Aorta (tissue), 5 donors: Measurements from ENCODE around the gene RHOT1. TPM values are rescaled to one million over a fixed set of nuclear protein-coding genes. Genes with fewer than 3 reads are reported as not detected.
"Not testable (repeated sequence)": the region's sequence is repeated elsewhere in the genome, so short reads cannot be mapped to it uniquely, and the experiment has no call there.

Source experiments
- ATAC-seq: fragments of 200-7000 bp; cut with Tn5 transposase; one replicate; pipeline ENCODE4 v1.9.1; 2022; ENCODE audit warnings: moderate library complexity; ENCODE audit not compliant: low FRiP score
- DNase-seq, 2 donors: peaks; one replicate each; pipeline ENCODE4 v3.0.0-alpha.2; 2020
- H3K27ac ChIP-seq, 2 donors: one replicate each; pipeline ENCODE4 v1.5.1; 2013; ENCODE audit warnings: low read length in 2 of 2, mild to moderate bottlenecking in 2 of 2, moderate library complexity in 2 of 2, control low read depth in 1 of 2, inconsistent platforms in 1 of 2, low read depth in 1 of 2
- H3K27me3 ChIP-seq, 2 donors: one replicate each; pipeline ENCODE4 v1.6.1; 2013; ENCODE audit warnings: control low read depth in 1 of 2, low read length in 1 of 2, mild to moderate bottlenecking in 1 of 2, moderate library complexity in 1 of 2; ENCODE audit not compliant: insufficient read depth in 2 of 2, control insufficient read depth in 1 of 2
- H3K36me3 ChIP-seq, 2 donors: one replicate each; pipeline ENCODE4 v1.6.1; 2013; ENCODE audit warnings: control low read depth in 1 of 2, low read length in 1 of 2, mild to moderate bottlenecking in 1 of 2; ENCODE audit not compliant: insufficient read depth in 2 of 2, control insufficient read depth in 1 of 2
- H3K4me1 ChIP-seq, 2 donors: one replicate each; pipeline ENCODE4 v1.6.1; 2013; ENCODE audit warnings: low read length in 2 of 2, control low read depth in 1 of 2, mild to moderate bottlenecking in 1 of 2, moderate library complexity in 1 of 2; ENCODE audit not compliant: insufficient read depth in 2 of 2, control insufficient read depth in 1 of 2
- H3K4me3 ChIP-seq, 2 donors: one replicate each; pipeline ENCODE4 v1.5.1; 2013; ENCODE audit warnings: low read length in 2 of 2, control low read depth in 1 of 2, mild to moderate bottlenecking in 1 of 2
- H3K9me3 ChIP-seq: one replicate; pipeline ENCODE4 v1.6.1; 2013; ENCODE audit warnings: mild to moderate bottlenecking, low read length; ENCODE audit not compliant: control insufficient read depth
- WGBS, 2 donors: extraction: QIAGEN DNeasy Blood & Tissue Kit; methylation state at CpG; one replicate each; pipeline ENCODE4 v1.1.7; 2013; 5-methylcytosine and 5-hydroxymethylcytosine counted together
- intact Hi-C, 2 donors: fragments of 100-400 bp; cut with DNase I; formaldehyde crosslinking; loops; one replicate each; pipeline versions ENCODE4 v1.14.2 to v1.15.0; 2022
- polyA plus RNA-seq, 2 donors: library from polyadenylated mRNA; stranded (reverse); fragments of 200-250 nt; gene quantifications; one replicate each; pipeline ENCODE4 v1.2.3, GENCODE V29; 2013
- total RNA-seq, 2 donors: library from RNA; stranded (reverse); fragmentation: NEBNext Ultra II Directional; extraction: Animal tissue kit (Norgen Biotek cat#: 25700); gene quantifications; one replicate each; pipeline ENCODE4 v1.2.1, GENCODE V29; 2021
- donor health status: healthy with polysubstance abuse.
- donor health status: Bipolar disorder and iron deficiency.
- donor health status: DM: no; HTN: no; CAD: no.
- donor health status: DM: no; HTN: no; CAD: no.
- donor health status: DM: yes; HTN: yes; CAD: no.

RHOT1 gene
- total and polyA plus RNA-seq, 4 donors, result 28.5 to 42.0 (median 37.5) TPM

GRCh38 chr17:32118088-32118487, 24.2 kb upstream of the RHOT1 start:
- H3K27me3 ChIP-seq, intact Hi-C loops, ATAC-seq, H3K4me1 ChIP-seq, H3K9me3 ChIP-seq, H3K36me3 ChIP-seq, H3K4me3 ChIP-seq, H3K27ac ChIP-seq, DNase-seq: not testable (repeated sequence)
- WGBS, 2 donors, result 92 to 95% methylated on average over 3 of the region's 3 CpGs

DNA sequence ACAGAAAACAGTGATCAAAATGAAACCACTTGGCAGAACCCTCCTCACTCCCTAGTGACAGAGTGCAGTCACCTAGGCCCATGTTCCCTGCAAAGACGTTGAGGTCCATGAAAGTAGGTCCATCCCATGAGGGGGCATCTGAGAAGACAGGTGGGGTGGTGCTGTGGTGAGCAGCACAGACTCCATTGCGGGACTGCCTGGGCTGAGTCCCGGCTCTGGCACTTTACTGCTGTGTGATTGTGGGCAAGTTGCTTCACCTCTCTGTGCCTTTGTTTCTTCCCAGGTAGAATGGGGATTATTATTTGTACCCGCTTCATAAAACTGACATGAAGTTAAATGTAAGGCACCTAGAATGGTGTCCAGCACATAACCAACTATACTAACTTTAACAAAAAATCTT, 23.5 kb upstream of the RHOT1 start:
- intact Hi-C loops, result no loop called here
- 88 to 92% methylated on average over 4 of the region's 4 CpGs for WGBS, 2 donors

DNA sequence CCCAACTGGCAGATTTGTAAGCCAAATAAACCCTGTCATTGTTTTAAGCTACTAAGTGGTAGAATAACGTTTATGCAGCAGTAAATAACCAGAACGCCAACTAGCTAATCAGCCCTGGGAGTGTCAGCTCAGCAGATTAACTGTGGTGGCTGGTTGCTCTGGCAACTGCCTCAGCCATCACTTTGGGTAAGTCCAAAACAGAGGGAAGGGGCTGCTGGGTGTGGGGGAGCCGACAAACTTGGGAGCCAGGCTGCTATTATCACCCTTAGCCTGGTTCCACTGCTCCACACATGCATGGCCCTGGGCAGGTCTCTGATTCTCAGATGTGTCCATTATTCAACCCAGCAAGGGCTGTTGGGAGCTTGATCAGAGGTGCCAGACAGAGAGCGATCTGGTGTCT, 22.2 kb upstream of the RHOT1 start:
- 56 to 62% methylated on average over 4 of the region's 4 CpGs for WGBS, 2 donors
- no peaks in the 10 kb centered on the region for H3K9me3 ChIP-seq
- intact Hi-C loops, result no loop called here
- DNase-seq (no peak), ATAC-seq (no peak)
- no peak overlapping the region for H3K27ac ChIP-seq
- no peak overlapping the region for H3K4me3 ChIP-seq
- H3K27me3 ChIP-seq, result peaks cover 0 to 2% of the 10 kb centered on the region in 2 donors
- H3K36me3 ChIP-seq, result no peaks in the 10 kb centered on the region
- no peaks in the 10 kb centered on the region for H3K4me1 ChIP-seq

More for the DNA sequence above, 23.5 kb upstream of the RHOT1 start:
- no peaks in the 10 kb centered on the region for H3K4me1 ChIP-seq
- DNase-seq, result no peak
- peaks cover 0 to 2% of the 10 kb centered on the region in 2 donors for H3K27me3 ChIP-seq
- H3K27ac ChIP-seq, result no peak overlapping the region
- no peaks in the 10 kb centered on the region for H3K9me3 ChIP-seq
- H3K4me3 ChIP-seq, result no peak overlapping the region
- no peak for ATAC-seq
- no peaks in the 10 kb centered on the region for H3K36me3 ChIP-seq

- DNase-seq (no peak), ATAC-seq (no peak)
- no peak overlapping the region for H3K4me3 ChIP-seq
- H3K27me3 ChIP-seq, result peaks cover 0 to 2% of the 10 kb centered on the region in 2 donors
- intact Hi-C loops, result no loop called here
- no peaks in the 10 kb centered on the region for H3K4me1 ChIP-seq
- H3K9me3 ChIP-seq, result no peaks in the 10 kb centered on the region
- 88 to 96% methylated on average over 3 of the region's 3 CpGs for WGBS, 2 donors
- no peak overlapping the region for H3K27ac ChIP-seq
- H3K36me3 ChIP-seq, result no peaks in the 10 kb centered on the region
Measured at GRCh38 chr17:32120716-32121115, 21.6 kb upstream of the RHOT1 start.

- Histone ChIP-seq H3K4me1 (no peaks in the 10 kb centered on the region), H3K9me3 (no peaks in the 10 kb centered on the region), H3K27ac (no peak overlapping the region), H3K4me3 (no peak overlapping the region), H3K36me3 (no peaks in the 10 kb centered on the region), H3K27me3 (no peaks in the 10 kb centered on the region)
- DNase-seq (no peak), ATAC-seq (no peak)
- intact Hi-C loops, result no loop called here
- 11 to 29% methylated on average over 6 of the region's 6 CpGs for WGBS, 2 donors
Measured at GRCh38 chr17:32123782-32124181, 18.5 kb upstream of the RHOT1 start.

GRCh38 chr17:32124985-32125847, 17.1 kb upstream of the RHOT1 start:
- DNase-seq (no peak), ATAC-seq (no peak)
- intact Hi-C loops, result no loop called here
- H3K27ac ChIP-seq, result no peak overlapping the region
- H3K9me3 ChIP-seq, result no peaks in the 10 kb centered on the region
- H3K27me3 ChIP-seq, result no peaks in the 10 kb centered on the region
- no peak overlapping the region for H3K4me3 ChIP-seq
- H3K36me3 ChIP-seq, result no peaks in the 10 kb centered on the region
- no peaks in the 10 kb centered on the region for H3K4me1 ChIP-seq
- WGBS, 2 donors, result 86 to 89% methylated on average over 13 of the region's 13 CpGs

DNA sequence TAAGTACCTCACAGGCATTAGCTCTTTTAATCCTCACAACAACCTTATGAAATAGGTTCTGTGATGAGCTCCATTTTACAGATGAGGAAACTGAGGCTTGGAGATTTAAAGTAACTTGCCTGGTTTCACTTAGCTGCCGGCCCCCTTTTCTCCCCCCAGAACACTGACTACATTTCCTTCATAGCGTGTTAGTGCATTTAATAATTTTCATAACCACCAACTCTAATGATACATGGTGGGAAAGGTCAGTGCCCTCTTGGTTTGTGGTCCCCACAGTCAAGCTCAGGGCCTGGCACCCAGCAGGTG, 16.5 kb upstream of the RHOT1 start:
- no peaks in the 10 kb centered on the region for H3K4me1 ChIP-seq
- no peak for ATAC-seq
- no peak overlapping the region for H3K4me3 ChIP-seq
- no peaks in the 10 kb centered on the region for H3K27me3 ChIP-seq
- no peaks in the 10 kb centered on the region for H3K36me3 ChIP-seq
- DNase-seq, result no peak
- 96 to 100% methylated on average over 2 of the region's 2 CpGs for WGBS, 2 donors
- intact Hi-C loops, result no loop called here
- H3K9me3 ChIP-seq, result no peaks in the 10 kb centered on the region
- H3K27ac ChIP-seq, result no peak overlapping the region

GRCh38 chr17:32126325-32126724, 16.0 kb upstream of the RHOT1 start:
- WGBS, 2 donors, result 75 to 82% methylated on average over 4 of the region's 4 CpGs
- no peak overlapping the region for H3K27ac ChIP-seq
- intact Hi-C loops, result no loop called here

DNA sequence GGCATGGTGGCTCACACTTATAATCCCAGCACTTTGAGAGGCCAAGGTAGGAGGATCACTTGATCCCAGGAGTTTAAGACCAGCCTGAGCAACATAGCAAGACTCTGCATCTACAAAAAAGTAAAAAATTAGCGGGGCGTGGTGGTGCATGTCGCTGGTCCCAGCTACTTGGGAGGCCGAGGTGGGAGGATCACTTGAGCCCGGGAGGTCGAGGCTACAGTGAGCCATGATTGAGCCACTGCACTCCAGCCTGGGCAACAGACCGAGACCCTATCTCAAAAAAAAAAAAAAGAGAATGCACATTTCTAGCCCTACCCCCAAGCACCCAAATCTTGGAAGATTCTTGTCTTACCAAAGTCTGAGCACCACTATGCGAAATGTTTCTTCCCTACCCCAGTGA, 15.6 kb upstream of the RHOT1 start:
- Histone ChIP-seq H3K27ac (no peak overlapping the region), H3K27me3 (no peaks in the 10 kb centered on the region), H3K4me3 (no peak overlapping the region), H3K36me3 (no peaks in the 10 kb centered on the region), H3K4me1 (no peaks in the 10 kb centered on the region), H3K9me3 (no peaks in the 10 kb centered on the region)
- intact Hi-C loops, result no loop called here
- no peak for ATAC-seq
- DNase-seq, result no peak
- 94 to 96% methylated on average over 7 to 8 of the region's 8 CpGs for WGBS, 2 donors

More at GRCh38 chr17:32126325-32126724, 16.0 kb upstream of the RHOT1 start:
- peak in 1 of 2 donors; percentile 17 for DNase-seq
- no peaks in the 10 kb centered on the region for H3K4me1 ChIP-seq
- H3K27me3 ChIP-seq, result no peaks in the 10 kb centered on the region
- H3K36me3 ChIP-seq, result no peaks in the 10 kb centered on the region
- no peak overlapping the region for H3K4me3 ChIP-seq
- no peak for ATAC-seq
- H3K9me3 ChIP-seq, result no peaks in the 10 kb centered on the region
